SIG-M5 treated with dmso at 0.1 percent for 504 hours (cell line): ENCODE results near the gene MLH1.

Experiments used
- DNase-seq: peaks from one replicate; lab custom pipeline; 2025; ENCODE audit not compliant: unreplicated experiment; lab: John Stamatoyannopoulos, UW

Gene MLH1

GRCh38 chr3:37087870-37088269, 94.6 kb downstream of the MLH1 start:
- DNase-seq: no peak

GRCh38 chr3:37092484-37092883, 99.2 kb downstream of the MLH1 start:
- no peak for DNase-seq

GRCh38 chr3:37093481-37093880, 100.2 kb downstream of the MLH1 start:
- no peak for DNase-seq

DNA sequence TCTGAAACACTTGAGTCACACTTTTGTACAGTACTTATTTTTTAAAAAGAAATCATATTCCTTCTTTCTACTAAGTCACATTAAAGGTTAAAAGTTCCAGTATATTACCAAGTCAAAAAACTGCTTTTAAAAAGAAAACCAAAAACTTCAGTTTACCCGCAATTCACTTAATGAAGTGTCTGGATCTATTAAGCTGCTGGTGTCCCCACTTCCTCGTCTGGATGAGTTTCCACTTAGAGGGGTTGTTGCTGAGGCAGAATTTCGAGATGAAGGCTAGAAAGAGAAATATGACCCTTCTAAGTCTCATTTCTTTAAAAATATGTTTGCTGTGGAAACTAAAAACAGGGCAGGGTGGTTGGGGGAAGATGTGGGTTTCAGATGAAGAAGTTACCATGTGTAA, 101.3 kb downstream of the MLH1 start:
- no peak for DNase-seq

DNA sequence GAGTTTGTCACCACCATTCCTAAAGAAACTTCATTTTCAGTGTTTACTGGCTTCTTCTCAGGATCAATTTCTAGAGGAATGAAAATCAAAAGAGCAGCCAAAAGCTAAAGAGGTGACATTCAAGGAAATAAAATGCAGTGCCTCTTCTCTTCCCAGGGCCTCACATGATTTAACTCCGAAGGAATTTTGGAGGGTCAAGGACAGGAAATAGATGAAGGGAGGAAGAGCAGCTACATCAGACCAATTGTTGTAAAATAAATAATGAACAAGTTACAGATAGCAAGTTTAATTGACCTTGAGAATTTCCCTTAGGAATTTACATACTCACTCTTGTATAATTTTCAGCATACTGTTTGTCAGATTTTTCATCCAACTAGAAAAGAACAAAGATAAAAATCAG, 103.0 kb downstream of the MLH1 start:
- DNase-seq: no peak

GRCh38 chr3:37096975-37097374, 103.7 kb downstream of the MLH1 start:
- no peak for DNase-seq

DNA sequence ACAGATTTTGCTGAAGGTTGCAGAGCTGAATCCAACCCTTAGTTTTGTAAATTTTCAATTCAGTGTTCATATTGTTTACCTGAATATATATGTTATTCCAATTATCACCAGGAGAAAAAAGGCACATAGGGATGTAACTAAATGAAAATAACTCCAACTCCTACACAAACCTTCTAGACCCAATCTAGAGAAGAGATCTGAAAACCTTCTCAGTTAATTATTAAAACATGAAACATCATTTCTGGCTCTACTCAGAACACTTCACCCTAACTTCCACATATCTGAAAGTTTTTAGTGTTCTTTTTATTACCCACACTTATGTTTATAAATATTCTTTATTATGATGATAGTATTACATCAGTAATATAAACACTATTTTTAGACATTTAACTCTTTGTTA, 104.5 kb downstream of the MLH1 start:
- DNase-seq: no peak

DNA sequence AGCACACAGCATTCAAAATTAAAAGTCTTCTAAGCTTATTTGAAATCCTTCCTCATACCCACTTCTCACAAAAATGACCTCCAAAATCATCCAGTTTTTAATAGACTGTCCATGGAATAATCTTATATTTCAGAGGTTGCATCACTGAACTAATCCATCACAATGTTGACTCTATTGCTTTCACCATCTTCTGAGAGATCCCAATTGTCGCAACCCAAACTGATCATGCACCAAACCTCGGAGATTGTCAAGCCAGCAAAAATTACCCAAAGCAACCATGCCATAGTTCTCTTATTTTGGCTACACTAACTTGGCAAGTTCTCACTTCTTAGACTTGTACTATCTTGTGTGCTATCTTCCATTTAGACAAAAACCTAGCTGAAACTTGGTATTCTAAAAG, 105.6 kb downstream of the MLH1 start:
- no peak for DNase-seq

DNA sequence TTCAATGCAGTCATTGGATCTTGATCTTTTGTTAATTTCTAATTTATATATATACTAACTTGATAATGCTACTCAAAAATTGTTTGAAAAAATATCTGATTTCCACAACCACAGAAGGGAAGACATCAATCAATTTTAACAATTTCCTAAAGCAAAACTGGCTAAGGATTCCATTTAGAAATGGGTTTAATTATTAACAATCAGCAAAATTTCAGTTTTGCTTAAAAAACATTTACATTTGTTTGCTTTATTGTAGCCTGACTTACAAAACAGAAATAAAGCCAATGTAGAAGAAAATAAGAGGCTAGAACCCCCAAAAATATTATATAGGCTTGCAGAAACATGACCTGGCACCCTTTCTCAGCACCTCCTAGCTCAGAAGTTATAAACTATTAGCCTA, 106.2 kb downstream of the MLH1 start:
- DNase-seq: no peak

DNA sequence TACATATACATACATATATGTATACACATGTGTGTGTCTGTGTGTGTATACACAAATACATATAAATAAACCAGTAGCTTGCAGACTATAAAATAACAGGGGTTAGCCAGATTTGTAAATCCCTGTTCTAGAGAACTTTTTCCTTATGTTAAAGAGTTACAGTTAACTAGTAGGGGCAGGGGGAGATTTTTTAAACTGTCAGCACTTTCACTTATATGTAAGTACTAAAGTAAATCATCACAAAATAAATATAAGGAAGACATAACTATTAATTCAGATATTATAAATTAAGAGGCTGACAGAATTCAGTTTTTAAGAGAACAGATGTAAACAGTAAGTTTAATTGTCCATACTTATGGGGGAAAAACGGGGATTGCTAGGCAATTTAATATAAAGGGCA, 107.1 kb downstream of the MLH1 start:
- DNase-seq: no peak
